ENCODE data around the gene TXNRD3.
"Not testable (repeated sequence)": the region's sequence is repeated elsewhere in the genome, so short reads cannot be mapped to it uniquely, and the experiment has no call there.

TXNRD3 gene

GRCh38 chr3:126606001-126606400 lies 48.9 kb downstream of the TXNRD3 start:
- DNase-seq (ENCODE audit: low read depth): no peak
- TF ChIP-seq CTCF (IDR thresholded peaks at IDR 0.05; ENCODE audit: control insufficient read depth, insufficient read depth, low read depth, low read length, missing control alignments): no peak
- no peak overlapping the region for H3K4me3 ChIP-seq (ENCODE audit: control insufficient read depth, low read depth, low read length)

DNA sequence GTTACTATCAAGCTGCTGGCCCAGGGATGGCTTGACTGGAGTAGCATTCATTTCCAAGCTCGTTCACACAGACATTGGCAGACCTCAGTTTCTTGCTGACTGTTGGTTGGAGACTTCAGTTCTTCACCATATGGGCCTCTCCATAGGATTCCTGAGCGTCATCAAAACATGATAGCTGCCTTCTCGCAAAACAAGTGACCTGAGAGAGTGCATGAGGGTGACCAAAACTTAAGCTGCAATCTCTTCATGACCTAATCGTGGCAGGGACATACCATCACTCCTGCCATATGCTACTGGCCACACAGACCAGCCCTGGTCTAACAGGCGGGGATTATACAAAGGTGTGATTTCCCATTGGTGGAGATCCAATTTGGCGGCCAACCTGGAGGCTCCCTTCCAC lies 50.2 kb downstream of the TXNRD3 start:
- no peak overlapping the region for H3K4me3 ChIP-seq (ENCODE audit: control insufficient read depth, low read depth, low read length)
- TF ChIP-seq CTCF (IDR thresholded peaks at IDR 0.05; ENCODE audit: control insufficient read depth, insufficient read depth, low read depth, low read length, missing control alignments): no peak
- DNase-seq (ENCODE audit: low read depth): no peak

DNA sequence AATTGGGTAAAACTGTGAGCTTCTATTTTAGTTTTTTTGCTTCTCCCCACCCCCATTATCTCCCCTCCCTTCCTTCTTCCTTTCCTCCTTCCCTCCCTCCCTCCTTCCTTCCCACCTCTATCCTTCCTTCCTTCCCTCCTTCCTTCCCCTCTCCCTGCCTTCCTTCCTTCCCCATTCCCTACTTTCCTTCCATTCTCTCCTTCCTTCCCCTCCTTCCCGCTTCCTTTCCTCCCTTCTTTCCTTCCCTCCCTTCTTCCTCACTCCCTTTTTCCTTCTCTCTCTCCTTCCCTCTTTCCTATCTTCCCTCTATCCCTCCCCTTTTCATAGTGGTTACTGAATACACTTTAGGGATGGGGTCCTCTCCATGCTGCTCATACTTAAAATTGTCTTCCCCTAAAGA lies 55.8 kb downstream of the TXNRD3 start:
- TF ChIP-seq CTCF (IDR thresholded peaks at IDR 0.05; ENCODE audit: control insufficient read depth, insufficient read depth, low read depth, low read length, missing control alignments): no peak
- no peak overlapping the region for H3K4me3 ChIP-seq (ENCODE audit: control insufficient read depth, low read depth, low read length)
- DNase-seq (ENCODE audit: low read depth): no peak

GRCh38 chr3:126595479-126595878 lies 59.4 kb downstream of the TXNRD3 start:
- H3K4me3 ChIP-seq (ENCODE audit: control insufficient read depth, low read depth, low read length); DNase-seq (ENCODE audit: low read depth): not testable (repeated sequence)

DNA sequence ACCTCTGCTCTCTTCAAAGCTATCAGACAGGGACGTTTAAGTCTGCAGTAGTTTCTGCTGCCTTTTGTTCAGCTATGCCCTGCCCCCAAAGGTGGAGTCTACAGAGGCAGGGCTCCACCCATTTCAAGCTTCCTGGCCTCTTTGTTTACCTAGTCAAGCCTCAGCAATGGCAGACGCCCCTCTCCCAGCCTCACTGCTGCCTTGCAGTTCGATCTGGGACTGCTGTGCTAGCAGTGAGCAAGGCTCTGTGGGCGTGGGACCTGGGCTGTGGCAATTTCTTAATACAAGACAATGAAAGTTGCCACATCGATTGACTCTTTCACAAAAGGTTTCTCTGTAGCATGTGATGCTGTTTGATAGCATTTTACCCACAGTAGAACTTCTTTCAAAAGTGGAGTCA lies 63.4 kb downstream of the TXNRD3 start:
- H3K4me3 ChIP-seq (ENCODE audit: control insufficient read depth, low read depth, low read length); DNase-seq (ENCODE audit: low read depth): not testable (repeated sequence)

DNA sequence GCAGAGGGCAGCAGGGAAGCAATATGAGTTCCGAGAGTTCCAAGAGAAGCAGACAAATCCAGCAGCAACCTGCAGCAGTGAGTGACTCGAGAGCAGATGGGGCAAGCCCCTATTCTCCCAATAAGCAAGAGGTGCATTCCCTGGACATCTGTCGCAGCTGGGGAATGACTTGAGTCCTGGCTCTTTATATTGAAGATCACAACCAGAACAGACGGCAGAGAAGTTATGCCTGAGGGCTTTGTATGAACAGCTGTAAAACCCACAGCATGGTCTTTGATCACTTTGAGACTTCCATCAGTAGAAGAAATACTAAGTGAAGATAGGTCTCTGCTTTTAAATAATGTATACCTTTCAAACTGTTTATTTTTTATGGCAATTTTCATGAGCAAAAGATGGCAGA lies 72.6 kb downstream of the TXNRD3 start:
- no peak for DNase-seq (ENCODE audit: low read depth)
- no peak overlapping the region for H3K4me3 ChIP-seq (ENCODE audit: control insufficient read depth, low read depth, low read length)
- no peak for TF ChIP-seq CTCF (IDR thresholded peaks at IDR 0.05; ENCODE audit: control insufficient read depth, insufficient read depth, low read depth, low read length, missing control alignments)

GRCh38 chr3:126581569-126581968 lies 73.4 kb downstream of the TXNRD3 start:
- no peak for DNase-seq (ENCODE audit: low read depth)
- TF ChIP-seq CTCF (IDR thresholded peaks at IDR 0.05; ENCODE audit: control insufficient read depth, insufficient read depth, low read depth, low read length, missing control alignments): no peak

DNA sequence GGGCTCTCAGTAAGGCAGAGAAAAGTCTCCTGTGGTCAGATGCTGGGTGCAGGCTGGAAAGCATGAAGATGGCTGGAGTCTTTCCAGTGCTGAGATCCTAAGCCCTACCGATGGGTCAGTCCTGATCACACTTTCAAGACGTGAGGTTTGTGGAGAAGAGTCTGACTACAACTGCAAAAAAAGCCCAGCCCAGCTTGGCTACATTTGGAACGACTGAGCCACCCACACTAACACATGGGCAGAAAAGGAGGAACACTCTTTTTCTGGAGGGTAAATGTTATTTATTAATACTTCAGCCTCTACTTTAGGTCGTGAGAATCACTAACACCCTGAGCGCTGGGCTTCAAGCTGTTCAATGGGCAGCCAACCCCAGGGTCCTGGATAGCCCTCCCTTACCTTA lies 74.2 kb downstream of the TXNRD3 start:
- no peak for DNase-seq (ENCODE audit: low read depth)
- H3K4me3 ChIP-seq (ENCODE audit: control insufficient read depth, low read depth, low read length): no peak overlapping the region
- TF ChIP-seq CTCF (IDR thresholded peaks at IDR 0.05; ENCODE audit: control insufficient read depth, insufficient read depth, low read depth, low read length, missing control alignments): no peak

More at GRCh38 chr3:126581569-126581968, 73.4 kb downstream of the TXNRD3 start:
- H3K4me3 ChIP-seq (ENCODE audit: control insufficient read depth, low read depth, low read length): no peak overlapping the region

Data from AG09309 (cell line).